Measurements from ENCODE around the gene GPR137. TPM values are rescaled to one million over a fixed set of nuclear protein-coding genes. Genes with fewer than 3 reads are reported as not detected.
"Not testable (repeated sequence)": the region's sequence is repeated elsewhere in the genome, so short reads cannot be mapped to it uniquely, and the experiment has no call there.

The GPR137 gene
- total and polyA plus RNA-seq, 2 experiments from 2014 or later, result 25.2 to 63.9 TPM

- no peaks in the 10 kb centered on the region for H3K9me2 ChIP-seq (replicated peaks; ENCODE audit: insufficient read depth)
- H3K36me3 ChIP-seq (replicated peaks; ENCODE audit: insufficient read depth, low read depth), result no peaks in the 10 kb centered on the region
- H3K27me3 ChIP-seq, result no peaks in the 10 kb centered on the region
- no peak overlapping the region for H3K4me3 ChIP-seq
- no peak overlapping the region for H2AFZ ChIP-seq
- no peaks in the 10 kb centered on the region for H4K20me1 ChIP-seq (ENCODE audit: insufficient read depth, poor library complexity, severe bottlenecking)
- DNase-seq (ENCODE audit: low spot score), result no peak
- H3K4me1 ChIP-seq (ENCODE audit: insufficient read depth), result peaks cover 5% of the 10 kb centered on the region
- WGBS (ENCODE audit: low lambda C conversion rate, missing lambda C conversion rate), result 96% methylated on average over 11 of the region's 18 CpGs
- H3K27ac ChIP-seq, result no peak overlapping the region
- H3K79me2 ChIP-seq, result peaks cover 52% of the 10 kb centered on the region
- no peaks in the 10 kb centered on the region for H3K9me3 ChIP-seq (ENCODE audit: low read depth)
- TF ChIP-seq CTCF (IDR thresholded peaks at IDR 0.05; ENCODE audit: poor library complexity) (no peak), EZH2phosphoT487 (IDR thresholded peaks at IDR 0.05; ENCODE audit: low read depth, severe bottlenecking, unreplicated experiment) (no peak), EZH2 (IDR thresholded peaks at IDR 0.05; ENCODE audit: borderline replicate concordance) (no peak)
- no peak overlapping the region for H3K4me2 ChIP-seq
Observed at GRCh38 chr11:64313491-64314145, 28.0 kb downstream of the GPR137 start.

- DNase-seq (ENCODE audit: low spot score), result peak; percentile 8
- H3K9me3 ChIP-seq (ENCODE audit: low read depth), result no peaks in the 10 kb centered on the region
- WGBS (ENCODE audit: low lambda C conversion rate, missing lambda C conversion rate), result 89% methylated on average over 19 of the region's 19 CpGs
- H3K9me2 ChIP-seq (replicated peaks; ENCODE audit: insufficient read depth), result no peaks in the 10 kb centered on the region
- peaks cover 53% of the 10 kb centered on the region for H3K79me2 ChIP-seq
- peaks cover 9% of the 10 kb centered on the region for H3K4me1 ChIP-seq (ENCODE audit: insufficient read depth)
- no peaks in the 10 kb centered on the region for H4K20me1 ChIP-seq (ENCODE audit: insufficient read depth, poor library complexity, severe bottlenecking)
- H3K27me3 ChIP-seq, result no peaks in the 10 kb centered on the region
- no peak overlapping the region for H2AFZ ChIP-seq
- no peak for TF ChIP-seq EZH2phosphoT487 (IDR thresholded peaks at IDR 0.05; ENCODE audit: low read depth, severe bottlenecking, unreplicated experiment)
- no peak for TF ChIP-seq CTCF (IDR thresholded peaks at IDR 0.05; ENCODE audit: poor library complexity)
- TF ChIP-seq EZH2 (IDR thresholded peaks at IDR 0.05; ENCODE audit: borderline replicate concordance), result no peak
- H3K4me2 ChIP-seq, result no peak overlapping the region
- no peak overlapping the region for H3K4me3 ChIP-seq
- no peak overlapping the region for H3K27ac ChIP-seq
- no peaks in the 10 kb centered on the region for H3K36me3 ChIP-seq (replicated peaks; ENCODE audit: insufficient read depth, low read depth)
Observed at GRCh38 chr11:64314146-64314804, 28.6 kb downstream of the GPR137 start.

GRCh38 chr11:64314805-64315561 lies 29.3 kb downstream of the GPR137 start:
- Histone ChIP-seq H3K4me1 (ENCODE audit: insufficient read depth) (peaks cover 10% of the 10 kb centered on the region), H3K4me2 (no peak overlapping the region), H2AFZ (no peak overlapping the region), H3K36me3 (replicated peaks; ENCODE audit: insufficient read depth, low read depth) (no peaks in the 10 kb centered on the region), H3K4me3 (no peak overlapping the region), H3K27ac (no peak overlapping the region), H3K9me2 (replicated peaks; ENCODE audit: insufficient read depth) (no peaks in the 10 kb centered on the region), H3K9me3 (ENCODE audit: low read depth) (no peaks in the 10 kb centered on the region), H3K79me2 (peaks cover 50% of the 10 kb centered on the region), H3K27me3 (no peaks in the 10 kb centered on the region), H4K20me1 (ENCODE audit: insufficient read depth, poor library complexity, severe bottlenecking) (no peaks in the 10 kb centered on the region)
- peak; percentile 6 for DNase-seq (ENCODE audit: low spot score)
- WGBS (ENCODE audit: low lambda C conversion rate, missing lambda C conversion rate), result 90% methylated on average over 23 of the region's 24 CpGs
- TF ChIP-seq EZH2 (IDR thresholded peaks at IDR 0.05; ENCODE audit: borderline replicate concordance), result no peak
- TF ChIP-seq CTCF (IDR thresholded peaks at IDR 0.05; ENCODE audit: poor library complexity), result no peak
- no peak for TF ChIP-seq EZH2phosphoT487 (IDR thresholded peaks at IDR 0.05; ENCODE audit: low read depth, severe bottlenecking, unreplicated experiment)

- not testable (repeated sequence) for H3K9me2 ChIP-seq (replicated peaks; ENCODE audit: insufficient read depth); H4K20me1 ChIP-seq (ENCODE audit: insufficient read depth, poor library complexity, severe bottlenecking); H3K4me3 ChIP-seq; H3K36me3 ChIP-seq (replicated peaks; ENCODE audit: insufficient read depth, low read depth); H2AFZ ChIP-seq; H3K9me3 ChIP-seq (ENCODE audit: low read depth); H3K27me3 ChIP-seq
- Histone ChIP-seq H3K27ac (peak overlapping the region; percentile 98), H3K79me2 (peaks cover 45% of the 10 kb centered on the region), H3K4me1 (ENCODE audit: insufficient read depth) (peaks cover 16% of the 10 kb centered on the region), H3K4me2 (peak overlapping the region; percentile 79)
- DNase-seq (ENCODE audit: low spot score), result peak; percentile 2
- WGBS (ENCODE audit: low lambda C conversion rate, missing lambda C conversion rate), result 86% methylated on average over 22 of the region's 25 CpGs
Observed at GRCh38 chr11:64315667-64316526, 30.2 kb downstream of the GPR137 start.

Data from hepatocyte (in vitro differentiated cells).